HK-2 (cell line): ENCODE data around the gene TOR2A.
A peak's percentile ranks its signal among the peaks of the same experiment; 100 is the strongest.

Source experiments
- DNase-seq: peaks from one replicate; pipeline ENCODE4 v3.0.0-alpha.2; 2018; ENCODE audit not compliant: unreplicated experiment

The TOR2A gene

DNA sequence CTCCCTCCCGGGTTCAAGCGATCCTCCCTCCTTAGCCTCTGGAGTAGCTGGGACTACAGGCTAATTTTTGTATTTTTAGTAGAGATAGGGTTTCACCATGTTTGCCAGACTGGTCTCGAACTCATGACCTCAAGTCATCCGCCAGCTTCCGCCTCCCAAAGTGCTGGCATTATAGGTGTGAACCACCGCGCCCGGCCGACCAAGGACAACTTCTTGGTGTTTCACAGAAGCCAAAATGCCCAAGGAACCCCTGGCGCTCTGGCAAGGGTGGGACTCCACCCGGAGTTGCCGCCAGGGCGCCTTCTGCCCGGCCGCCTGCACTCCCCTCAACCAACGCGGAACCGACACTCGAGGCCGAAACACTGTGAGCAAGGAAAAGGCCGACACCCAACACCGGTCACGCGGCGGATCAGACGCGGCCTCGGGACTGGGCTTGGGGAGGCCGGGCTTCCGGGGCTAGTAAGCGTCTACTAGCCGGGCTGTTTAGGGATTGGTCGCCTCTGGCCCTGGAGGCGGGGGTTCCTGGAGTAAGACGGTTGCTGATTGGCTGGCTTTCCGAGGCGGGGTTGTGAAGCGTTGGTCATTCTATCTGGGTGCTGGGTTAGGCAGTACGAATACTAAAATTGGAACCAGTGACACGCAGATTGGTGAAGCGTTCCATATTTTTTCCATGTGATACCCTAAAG, 36.0 kb downstream of the TOR2A start:
- peak; percentile 95 for DNase-seq

DNA sequence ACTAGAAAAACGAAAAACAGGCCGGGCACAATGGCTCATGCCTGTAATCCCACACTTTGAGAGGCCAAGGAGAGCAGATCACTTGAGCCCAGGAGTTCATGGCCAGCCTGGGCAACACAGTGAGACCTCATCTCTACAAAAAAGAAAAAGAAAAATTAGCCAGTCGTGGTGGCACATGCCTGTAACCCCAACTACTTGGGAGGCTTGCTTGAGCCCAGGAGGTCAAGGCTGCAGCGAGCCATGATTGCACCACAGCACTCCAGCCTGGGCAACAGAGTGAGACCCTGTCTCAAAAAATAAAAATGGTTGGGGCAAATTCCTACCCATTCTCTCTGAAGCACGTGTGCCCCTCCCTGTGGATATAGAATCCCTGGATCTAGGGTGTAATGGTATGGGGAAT, 36.7 kb downstream of the TOR2A start:
- DNase-seq = no peak

DNA sequence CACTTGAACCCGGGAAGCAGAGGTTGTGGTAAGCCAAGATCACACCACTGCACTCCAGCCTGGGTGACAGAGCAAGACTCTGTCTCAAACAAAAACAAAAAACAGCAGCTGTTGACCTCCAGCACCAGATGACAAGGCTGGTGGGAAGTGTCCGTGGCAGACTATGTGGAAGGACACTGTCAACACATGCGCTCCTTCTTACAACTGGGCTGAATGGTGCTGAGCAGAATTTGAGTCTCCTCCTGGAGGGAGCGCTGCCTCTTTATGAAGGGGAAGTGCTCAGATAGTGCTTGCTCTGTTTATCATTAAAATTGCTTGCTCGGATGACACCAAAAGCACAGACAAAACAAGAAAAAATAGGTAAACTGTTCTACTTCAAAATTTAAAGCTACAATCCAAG, 37.5 kb downstream of the TOR2A start:
- no peak for DNase-seq

DNA sequence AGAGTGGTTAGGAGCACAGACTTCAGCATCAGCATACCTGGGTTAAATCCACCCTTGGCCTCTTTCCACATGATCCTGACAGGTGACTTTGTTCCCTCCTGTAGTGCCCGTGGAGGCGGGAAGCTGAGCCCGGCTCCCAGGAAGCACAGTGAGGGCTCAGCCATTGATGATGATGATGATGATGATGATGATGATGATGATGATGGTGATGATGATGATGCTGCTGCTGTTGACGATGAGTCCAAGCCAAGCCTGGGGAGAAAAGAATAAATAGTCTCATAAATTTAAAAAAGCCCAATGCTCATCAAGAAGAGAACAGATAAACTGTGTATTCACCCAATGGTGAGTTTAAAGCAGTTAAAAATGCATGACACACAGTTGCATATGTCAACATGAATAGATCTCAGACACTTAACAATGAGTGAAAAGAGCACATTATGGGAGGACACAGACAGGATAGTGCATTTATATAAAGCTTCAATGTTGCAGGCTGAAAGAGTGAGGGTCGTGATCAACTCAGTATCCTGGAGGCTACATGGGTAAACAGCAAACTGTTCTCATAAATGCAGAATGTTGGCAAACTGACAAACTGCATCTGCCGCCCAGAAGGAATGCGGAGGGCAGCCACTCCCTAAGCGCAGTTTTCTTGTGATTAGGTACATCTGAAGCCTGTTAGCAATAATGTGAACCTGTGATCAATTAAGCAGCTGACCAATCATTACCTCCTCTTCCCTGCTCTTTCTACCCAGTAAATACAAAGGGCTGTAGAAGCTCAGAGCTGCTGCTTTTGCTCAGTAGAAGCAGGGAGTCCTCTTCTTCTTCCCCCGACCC, 40.0 kb downstream of the TOR2A start:
- DNase-seq = no peak

DNA sequence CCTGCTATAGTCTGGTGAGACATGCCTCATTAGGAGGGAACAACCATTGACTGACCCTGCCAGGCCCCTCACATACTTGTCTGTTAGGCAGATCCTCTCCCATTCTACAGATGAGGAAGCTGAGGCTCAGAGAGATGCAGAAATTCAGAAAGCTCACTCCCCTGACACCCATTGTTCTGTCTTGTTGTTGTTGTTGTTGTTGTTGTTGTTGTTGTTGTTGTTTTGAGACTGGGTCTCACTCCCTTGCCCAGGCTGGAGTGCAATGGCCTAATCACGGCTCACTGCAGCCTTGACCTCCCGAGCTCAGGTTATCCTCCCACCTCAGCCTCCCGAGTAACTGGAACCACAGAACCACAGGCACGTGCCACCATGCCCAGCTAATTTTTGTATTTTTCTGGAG, 41.4 kb downstream of the TOR2A start:
- DNase-seq = no peak

DNA sequence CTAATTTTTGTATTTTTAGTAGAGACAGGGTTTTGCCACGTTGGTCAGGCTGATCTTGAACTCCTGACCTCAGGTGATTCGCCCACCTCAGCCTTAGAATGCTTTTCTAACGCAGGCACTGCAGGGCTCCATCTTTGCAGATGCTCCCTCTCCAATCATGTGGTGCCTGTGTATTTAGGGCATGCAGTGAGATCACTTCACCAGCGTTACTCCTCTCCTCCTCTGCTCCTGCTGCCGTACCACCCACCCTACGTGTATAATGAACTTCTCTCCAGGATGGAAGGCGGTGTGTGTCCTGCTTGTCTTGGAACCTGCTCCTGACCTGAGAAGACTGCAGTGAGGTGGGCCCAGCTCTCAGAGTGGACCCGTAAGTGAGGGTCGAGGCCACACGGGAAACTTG, 42.0 kb downstream of the TOR2A start:
- no peak for DNase-seq

DNA sequence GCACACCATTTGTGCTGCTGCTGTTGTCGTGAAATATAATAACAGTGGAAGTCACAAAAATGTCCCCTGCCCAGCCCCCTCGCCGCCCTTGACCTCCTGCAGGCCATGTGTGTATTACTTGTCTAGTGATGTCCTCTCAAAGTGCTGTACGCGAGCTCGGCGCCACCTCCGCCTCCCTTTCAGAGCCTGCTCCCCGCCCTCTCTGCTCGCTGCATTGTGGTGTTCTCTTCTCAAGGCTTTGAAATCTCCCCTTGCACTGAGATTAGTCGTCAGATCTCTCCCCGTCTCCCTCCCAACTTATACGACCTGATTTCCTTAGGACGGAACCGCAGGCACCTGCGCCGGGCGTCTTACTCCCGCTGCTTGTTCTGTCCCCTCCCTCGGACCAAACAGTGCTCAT, 43.0 kb downstream of the TOR2A start:
- DNase-seq = no peak

DNA sequence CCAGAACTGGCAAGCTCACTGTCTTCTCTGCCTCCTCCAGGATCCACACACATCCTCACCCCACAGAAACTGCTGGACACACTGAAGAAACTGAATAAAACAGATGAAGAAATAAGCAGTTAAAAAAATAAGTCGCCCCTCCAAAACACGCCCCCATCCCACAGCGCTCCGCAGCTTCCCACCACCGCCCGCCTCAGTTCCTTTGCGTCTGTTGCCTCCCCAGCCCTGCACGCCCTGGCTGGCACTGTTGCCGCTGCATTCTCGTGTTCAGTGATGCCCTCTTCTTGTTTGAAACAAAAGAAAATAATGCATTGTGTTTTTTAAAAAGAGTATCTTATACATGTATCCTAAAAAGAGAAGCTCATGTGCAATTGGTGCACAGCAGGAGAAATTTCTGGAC, 44.4 kb downstream of the TOR2A start:
- DNase-seq = no peak

DNA sequence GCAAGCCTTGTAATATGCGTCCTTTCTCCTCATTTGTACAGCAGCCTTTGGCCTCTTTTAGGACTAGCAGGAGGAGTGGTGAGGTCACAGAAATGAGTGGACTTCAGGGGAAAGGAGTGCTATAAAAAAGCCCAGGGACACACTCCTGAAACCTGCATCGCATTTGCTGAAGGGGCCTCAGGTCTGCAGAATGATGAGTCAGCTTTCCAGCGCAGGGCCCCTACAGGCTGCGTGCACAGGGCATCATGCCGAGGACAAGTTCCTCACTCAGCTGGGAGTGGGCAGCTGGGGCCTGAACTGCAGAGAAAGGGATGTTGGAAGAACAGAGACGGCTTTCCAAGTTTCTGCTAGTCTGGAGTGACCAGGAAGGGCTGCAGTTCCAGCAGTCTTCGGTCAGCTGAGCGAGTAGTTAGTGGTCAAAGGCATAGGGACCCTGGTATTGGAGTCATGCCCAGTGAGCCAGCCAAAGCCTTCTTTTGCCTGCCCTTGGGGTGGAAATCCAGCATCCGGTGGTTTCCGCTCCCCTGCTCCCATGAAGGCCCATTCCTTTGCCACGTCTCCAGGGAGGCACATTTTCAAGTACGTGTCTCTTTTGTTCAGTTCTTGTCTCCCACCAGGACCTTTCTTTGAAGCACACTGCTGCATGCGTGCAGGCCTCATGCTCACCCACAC, 45.6 kb downstream of the TOR2A start:
- DNase-seq = no peak

DNA sequence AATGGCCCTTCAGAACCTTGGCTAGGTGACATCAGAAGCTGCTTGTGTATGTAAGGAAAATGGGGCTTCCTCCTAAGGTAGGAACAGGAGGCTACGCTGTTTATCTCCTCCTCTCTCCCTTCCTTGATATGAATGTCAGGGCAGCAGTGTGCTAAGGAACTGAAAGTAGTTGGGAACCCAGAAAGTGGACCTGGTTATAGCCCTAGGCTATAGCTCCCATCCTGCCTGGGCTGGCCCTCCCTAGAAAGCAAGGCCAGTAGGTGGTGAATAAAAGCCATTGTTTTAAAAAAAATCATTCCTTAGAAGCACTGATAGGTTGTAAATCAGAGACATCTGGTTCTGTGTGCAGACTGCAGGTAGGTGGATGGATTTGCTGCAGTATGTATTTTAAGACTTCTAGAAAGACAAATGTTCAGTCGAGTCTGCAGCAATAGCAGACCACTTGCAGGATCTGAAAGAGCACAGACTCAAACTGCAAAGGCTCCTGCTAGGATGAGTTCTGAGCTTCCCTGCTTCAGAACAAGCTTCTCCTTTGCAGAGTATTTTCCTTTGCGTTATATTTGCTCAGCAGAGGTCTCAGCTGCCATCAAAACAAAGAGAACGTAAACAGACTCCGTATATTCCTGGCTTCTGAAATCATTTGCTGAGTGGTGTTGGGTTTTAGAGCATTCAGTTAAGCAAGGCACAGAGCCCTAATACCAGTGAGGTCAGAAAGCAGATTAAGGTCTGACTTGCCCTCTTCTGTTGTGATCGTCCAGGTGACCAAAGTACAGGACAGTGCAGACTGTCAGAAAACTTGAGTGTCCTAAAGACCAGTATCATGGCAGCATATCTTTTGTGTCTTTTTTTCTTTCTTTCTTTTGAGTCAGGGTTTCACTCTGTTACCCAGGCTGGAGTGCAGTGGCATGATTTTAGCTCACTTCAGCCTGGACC, 48.4 kb downstream of the TOR2A start:
- no peak for DNase-seq

DNA sequence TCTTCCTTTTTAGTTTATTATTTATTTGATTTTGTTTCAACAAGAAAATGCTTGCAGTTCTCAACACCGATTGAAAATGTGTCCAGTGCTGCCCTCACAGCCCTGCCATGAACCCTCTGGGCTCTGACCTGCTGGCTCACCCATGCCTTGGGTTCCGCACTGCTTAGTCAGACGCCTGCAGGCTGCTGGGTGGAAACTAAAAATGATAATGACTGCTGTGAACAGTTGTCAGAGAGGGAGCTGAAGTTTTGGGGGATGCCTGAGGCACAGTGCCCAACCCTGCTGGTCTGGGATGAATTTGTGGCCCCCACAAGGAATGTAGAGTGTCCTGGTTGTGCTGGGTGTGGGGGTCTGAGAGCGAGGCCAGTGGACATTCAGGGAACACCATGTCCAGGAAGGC, 50.5 kb downstream of the TOR2A start:
- peak; percentile 17 for DNase-seq

DNA sequence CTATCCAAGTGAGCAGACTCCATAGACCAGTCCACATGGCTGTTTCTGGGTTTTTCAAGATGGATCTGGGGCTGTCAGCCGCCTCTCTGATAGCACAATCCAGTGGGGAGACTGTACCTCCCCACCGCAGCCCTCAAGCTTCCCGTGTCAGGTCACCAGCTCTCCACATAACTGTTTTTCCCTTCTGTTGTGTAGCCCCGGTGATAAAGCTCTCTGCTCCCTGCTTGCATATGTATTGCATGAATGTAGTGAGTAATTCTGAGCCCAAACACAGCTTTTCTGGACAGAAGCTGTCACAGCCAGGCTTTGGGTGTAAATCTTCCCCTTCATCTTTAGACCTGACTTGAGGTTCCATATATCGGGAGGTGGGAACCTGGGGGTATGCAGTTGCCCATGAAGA, 51.4 kb downstream of the TOR2A start:
- no peak for DNase-seq

DNA sequence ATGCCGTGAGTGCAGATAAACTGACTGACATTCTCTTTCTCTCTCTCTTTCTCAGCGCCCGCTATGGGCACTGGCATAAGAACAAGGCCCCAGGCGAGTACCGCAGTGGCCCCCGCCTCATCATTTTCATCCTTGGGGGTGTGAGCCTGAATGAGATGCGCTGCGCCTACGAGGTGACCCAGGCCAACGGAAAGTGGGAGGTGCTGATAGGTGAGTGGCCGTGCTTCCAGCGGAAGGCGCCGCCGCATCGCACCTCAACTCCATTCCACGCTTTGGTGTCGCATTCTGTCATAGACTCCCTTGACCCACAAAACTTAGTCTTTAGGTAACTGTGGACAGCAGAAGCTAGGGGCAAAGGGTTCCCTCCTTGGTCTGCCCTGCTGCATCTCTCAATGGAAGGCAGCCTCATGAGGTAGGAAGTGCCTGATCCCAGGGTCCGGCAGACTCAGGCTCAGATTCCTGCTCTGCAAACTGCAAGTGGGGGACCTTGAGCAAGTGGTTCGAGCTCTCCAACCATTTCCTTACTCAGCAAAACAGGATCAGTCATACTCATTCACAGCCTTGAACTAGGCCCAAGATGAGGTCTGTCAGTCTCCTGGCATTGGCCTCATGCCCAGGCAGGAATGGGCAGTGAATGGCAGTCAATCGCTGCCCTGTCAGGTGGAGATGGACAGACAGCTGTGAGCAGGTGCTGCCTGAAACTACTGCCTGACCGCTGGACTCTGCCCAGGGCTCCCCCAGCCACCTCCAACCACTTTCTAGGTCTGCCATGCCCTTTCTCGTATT, 52.5 kb downstream of the TOR2A start:
- no peak for DNase-seq
